GM21717 (cell line): ENCODE measurements around the gene TLK1.
"Not testable (repeated sequence)": the region's sequence is repeated elsewhere in the genome, so short reads cannot be mapped to it uniquely, and the experiment has no call there.

ENCODE experiments used
- ATAC-seq: cut with Tn5 transposase; IDR thresholded peaks from one replicate; pipeline ENCODE4 v1.9.1; 2021; ENCODE audit warnings: mild to moderate bottlenecking, moderate library complexity; ENCODE audit not compliant: unreplicated experiment

Gene TLK1

GRCh38 chr2:171146633-171147032, 14.1 kb downstream of the TLK1 start:
- ATAC-seq: no peak

- no peak for ATAC-seq
Observed at GRCh38 chr2:171146071-171146470, 14.6 kb downstream of the TLK1 start.

DNA sequence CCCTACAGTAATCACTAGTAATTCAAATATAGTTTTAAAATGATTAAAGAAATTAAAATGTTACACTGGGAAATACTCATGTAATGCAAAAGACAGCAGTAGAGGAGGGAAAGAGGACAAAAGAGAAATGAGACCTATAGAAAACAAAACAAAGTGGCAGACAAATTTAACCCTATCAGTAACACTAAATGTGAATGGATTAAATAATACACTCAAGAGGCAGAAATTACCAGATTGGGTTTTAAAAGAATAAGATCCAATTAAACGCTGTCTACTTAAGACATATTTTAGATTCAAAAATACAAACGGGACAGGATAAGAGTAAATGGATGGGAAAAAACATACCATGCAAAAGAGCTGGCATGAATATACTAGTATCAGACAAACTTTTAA, 17.0 kb downstream of the TLK1 start:
- no peak for ATAC-seq

DNA sequence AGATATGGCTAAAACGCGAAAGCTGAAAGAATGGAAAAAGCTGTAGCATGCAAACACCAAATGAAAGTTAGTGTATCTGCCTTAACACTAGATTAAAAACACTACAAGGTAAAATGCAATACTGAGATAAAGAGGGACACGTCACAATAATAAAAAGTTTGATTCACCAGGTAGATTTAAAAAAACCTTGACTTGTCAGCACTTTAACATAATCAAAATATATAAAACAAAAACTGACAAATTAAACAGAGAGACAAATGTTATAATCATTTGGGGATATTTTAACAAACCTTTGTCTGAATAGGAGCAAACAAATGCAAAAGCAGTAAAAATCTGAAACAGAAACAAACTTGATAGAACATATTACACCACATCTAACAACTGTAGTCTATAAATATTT, 18.3 kb downstream of the TLK1 start:
- ATAC-seq: no peak

GRCh38 chr2:171141320-171141719, 19.4 kb downstream of the TLK1 start:
- no peak for ATAC-seq

DNA sequence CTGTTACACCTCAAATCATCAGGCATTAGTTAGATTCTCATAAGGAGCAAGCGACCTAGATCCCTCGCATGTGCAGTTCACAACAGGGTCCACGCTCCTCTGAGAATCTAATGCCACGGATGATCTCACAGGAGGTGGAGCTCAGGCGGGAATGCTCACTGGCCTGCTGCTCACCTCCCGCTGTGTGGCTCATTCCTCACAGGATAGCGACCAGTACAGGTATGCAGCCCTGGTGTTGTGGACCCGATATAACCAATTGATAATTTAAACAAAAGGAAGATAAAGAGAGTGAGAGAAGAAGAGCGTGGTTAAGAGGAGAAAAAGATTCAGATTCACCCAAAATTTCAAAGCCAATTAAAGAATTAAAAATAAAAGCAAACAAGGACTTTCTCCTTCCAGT, 20.8 kb downstream of the TLK1 start:
- no peak for ATAC-seq

GRCh38 chr2:171136024-171136423, 24.7 kb downstream of the TLK1 start:
- peak; percentile 87 for ATAC-seq

DNA sequence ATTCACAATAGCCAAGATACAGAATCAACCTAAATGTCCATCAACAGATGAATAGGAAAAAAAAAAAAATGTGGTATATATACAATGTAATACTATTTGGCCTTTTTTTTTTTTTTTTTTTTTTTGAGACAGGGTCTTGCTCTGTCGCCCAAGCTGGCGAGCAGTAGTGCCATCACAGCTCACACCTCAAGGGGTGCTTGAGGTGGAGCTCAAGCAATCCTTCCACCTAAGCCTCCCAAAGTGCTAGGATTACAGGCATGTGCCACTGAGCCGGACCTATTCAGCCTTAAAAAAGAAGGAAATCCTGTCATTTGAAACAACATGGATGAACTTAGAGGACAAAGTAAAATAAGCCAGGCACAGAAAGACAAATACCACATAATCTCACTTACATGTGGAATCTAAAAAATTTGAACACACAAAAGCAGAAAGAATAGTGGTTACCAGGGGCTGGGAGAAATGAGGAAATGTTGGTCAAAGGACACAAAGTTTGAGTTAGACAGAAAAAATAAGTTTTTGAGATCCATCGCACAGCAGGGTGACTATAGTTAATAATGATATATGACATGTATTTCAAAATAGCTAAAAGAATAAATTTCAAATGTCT, 26.0 kb downstream of the TLK1 start:
- no peak for ATAC-seq

GRCh38 chr2:171132086-171132485, 28.6 kb downstream of the TLK1 start:
- ATAC-seq: no peak

GRCh38 chr2:171128461-171128860, 32.2 kb downstream of the TLK1 start:
- ATAC-seq: no peak

GRCh38 chr2:171124541-171124940, 36.2 kb downstream of the TLK1 start:
- no peak for ATAC-seq

- no peak for ATAC-seq
Observed at GRCh38 chr2:171109571-171109970, 51.1 kb downstream of the TLK1 start.

DNA sequence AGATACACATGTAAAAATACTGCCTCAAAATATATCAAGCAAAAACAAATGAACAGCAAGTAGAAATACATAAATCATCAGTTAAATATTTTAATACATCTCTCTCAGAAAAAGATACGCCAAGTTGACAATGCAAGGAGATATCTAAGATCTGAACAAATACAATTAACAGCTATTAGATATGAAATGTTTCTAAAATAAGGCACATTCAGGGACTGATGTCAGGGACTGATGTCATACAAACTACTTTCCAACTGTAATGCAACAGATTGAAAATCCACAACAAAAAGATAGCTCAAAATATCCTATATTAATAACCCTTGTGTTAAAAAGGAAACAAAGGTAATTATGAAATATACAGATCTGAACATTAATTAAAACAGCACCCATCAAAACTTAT, 51.7 kb downstream of the TLK1 start:
- no peak for ATAC-seq

DNA sequence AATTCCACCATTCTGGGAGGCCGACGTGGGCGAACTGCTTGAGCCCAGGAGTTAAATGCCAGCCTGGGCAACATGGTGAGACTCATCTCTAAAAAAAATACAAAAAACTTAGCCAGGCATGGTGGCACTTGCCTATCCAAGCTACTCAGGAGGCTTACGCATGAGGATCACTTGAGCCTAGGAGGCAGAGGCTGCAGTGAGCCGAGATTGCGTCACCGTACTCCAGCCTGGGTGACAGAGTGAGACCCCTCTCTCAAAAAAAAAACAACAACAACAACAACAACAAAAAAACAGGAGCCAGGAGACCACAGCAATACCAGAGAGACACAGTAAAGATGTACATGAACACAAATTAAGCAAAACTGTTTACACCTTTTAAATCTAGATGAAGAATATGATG, 52.9 kb downstream of the TLK1 start:
- ATAC-seq: no peak

DNA sequence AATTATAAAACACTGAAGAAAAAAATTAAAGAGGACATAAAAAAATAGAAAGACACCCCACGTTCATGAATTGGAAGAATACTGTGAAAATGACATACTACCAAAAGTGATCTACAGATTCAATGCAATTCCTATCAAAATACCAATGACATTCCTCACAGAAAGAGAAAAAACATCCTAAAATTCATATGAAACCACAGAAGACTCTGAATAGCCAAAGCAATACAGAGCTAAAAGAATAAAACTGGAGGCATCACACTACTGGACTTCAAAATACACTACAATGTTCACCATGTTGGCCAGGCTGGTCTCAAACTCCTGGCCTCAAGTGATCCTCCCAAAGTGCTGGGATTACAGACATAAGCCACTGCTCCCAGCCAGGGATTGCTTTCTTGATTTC, 56.3 kb downstream of the TLK1 start:
- ATAC-seq: no peak

DNA sequence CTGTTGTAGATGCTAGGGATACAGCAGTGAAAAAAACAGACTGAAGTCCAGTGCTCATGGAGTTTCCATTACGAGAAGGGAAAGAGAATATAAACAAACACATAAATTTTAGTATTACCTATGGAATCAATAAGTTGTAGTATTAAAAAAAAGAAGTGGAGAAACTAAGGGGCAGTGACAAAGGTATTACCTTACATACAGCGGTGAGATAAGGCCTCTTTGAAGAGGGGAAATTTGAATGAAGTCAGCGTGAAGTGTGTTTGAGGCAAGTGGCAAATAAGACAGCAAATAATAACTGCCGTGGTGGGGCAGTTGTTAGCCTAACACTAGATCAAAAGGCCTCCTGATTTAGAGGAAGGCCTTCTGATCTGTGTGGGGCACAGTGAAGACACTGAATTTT, 57.9 kb downstream of the TLK1 start:
- ATAC-seq: no peak

DNA sequence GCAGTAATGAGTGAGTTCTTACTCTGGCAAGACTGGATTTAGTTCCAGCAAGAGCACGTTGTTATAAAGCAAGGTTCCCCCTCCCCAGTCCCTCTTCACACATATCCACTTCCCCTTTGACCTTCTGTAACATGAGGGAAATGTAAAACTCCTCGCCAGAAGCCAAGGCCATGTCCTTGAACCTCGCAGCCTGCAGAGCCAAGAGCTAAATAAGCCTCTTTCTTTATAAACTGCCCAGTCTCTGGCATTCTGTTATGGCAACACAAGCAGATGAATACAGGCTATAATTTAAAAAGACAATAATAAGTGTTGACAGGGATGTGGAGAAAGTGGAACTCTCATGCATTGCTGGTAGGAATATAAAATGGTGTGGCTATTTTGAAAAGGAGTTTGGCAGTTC, 60.3 kb downstream of the TLK1 start:
- no peak for ATAC-seq

- ATAC-seq: no peak
Observed at GRCh38 chr2:171098607-171099006, 62.1 kb downstream of the TLK1 start.

GRCh38 chr2:171095014-171095582, 65.6 kb downstream of the TLK1 start:
- ATAC-seq: no peak

DNA sequence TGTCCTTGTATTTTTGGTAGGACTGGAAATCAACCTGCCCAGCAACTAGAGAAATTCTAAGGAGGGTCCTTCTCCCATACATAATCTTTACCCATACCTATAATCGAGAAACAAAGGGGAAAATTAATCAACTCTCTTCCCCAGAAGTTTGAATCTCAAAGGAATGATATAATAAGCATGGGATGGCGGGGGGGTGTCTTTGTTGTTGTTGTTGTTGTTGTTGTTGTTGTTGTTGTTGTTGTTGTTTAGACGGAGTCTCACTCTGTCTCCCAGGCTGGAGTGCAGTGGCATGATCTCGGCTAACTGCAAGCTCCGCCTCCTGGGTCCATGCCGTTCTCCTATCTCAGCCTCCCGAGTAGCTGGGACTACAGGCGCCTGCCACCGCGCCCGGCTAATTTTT, 69.2 kb downstream of the TLK1 start:
- ATAC-seq: not testable (repeated sequence)

DNA sequence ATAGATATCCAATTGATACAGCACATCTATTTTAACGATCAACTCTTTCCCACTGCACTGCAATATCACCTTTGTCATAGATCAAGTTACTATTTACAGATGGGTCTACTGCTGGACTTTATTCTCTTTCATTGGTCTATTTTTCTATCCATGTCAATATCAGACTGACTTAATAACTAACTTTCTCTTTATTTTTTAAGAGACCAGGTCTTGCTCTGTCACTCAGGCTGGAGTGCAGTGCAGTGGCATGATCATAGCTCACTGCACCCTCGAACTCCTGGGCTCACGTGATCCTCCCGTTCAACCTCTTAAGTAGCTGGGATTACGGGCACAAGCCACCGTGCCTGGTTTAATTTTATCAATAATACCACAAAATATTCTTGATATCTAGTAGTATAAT, 71.2 kb downstream of the TLK1 start:
- ATAC-seq: no peak

DNA sequence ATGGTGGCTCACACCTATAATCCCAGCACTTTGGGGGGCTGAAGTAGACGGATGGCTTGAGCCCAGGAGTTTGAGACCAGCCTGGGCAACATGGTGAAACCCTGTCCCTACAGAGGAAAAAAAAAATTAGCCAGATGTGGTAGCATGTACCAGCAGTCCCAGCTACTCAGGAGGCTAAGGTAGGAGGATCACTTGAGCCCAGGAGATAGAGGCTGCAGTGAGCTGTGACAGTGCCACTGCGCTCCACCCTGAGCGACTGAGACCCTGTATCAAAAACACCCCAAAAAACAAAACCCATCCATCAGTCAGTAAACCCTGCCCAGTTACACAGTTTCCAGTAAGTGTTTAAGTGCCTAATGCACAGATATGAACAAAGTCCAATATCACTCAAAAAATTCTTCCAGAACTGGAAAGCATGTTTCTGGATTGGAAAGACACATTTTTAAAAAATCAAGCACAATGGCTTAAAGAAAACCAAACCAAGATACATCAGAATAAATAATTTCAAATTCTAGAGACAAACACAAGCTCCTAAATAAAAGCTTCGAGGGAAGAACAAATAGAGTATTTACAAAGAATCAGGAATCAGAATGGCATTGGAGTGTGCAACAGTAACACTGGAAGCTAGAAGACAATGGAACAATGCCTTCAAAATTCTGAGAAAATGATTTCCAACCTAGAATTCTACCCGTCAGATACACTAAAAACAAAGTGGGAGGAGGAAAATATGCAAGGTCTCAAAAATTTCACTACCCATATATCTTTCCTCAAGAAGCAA, 72.4 kb downstream of the TLK1 start:
- ATAC-seq: no peak
